HFF-Myc (cell line): ENCODE measurements around the gene TMEM150C.

Experiments used
- DNase-seq: peaks from one replicate; pipeline ENCODE4 v3.0.0-alpha.2; 2011; ENCODE audit warnings: low read depth; ENCODE audit errors: extremely low read depth
- H3K4me3 ChIP-seq: replicated peaks from 2 replicates; pipeline ENCODE4 v1.5.1; 2011; ENCODE audit warnings: low read depth, mild to moderate bottlenecking, control low read depth, low read length
- CTCF ChIP-seq: IDR thresholded peaks from 2 replicates; pipeline ENCODE4 v1.5.1; 2012; ENCODE audit warnings: mild to moderate bottlenecking, low read depth, low read length, control low read depth; ENCODE audit errors: missing control alignments

Gene TMEM150C

DNA sequence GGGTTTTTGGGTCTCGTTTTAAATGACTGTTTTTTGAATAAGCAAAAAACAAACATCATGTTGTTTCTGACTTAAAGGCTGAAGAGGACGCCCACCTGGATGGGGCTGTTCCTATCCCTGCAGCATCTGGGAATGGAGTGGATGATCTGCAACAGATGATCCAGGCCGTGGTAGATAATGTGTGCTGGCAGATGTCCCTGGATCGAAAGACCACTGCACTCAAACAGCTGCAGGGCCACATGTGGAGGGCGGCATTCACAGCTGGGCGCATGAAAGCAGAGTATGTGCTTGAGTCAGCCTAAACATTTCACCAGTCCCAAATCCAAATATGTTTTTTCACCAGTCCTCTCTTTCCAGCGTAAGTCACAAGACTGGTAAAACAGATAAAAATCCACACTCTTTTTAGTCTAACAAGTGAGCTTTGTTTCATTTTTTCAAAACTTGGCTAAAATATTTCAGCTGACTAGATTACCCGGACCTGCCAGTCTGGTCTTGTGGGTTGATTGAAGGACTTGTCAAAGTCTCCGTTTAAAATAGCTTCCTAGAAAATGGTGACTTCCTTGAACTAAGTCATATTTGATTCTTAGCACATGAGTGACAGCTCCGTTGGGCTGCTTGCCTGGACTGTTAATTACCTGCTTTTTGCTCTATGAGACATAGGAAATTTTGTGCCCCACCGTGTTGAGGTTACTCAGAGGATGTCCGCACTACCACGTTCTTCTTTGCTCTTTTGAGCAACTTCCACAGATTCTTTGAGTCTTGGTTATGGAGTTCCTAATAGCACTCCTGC lies 110.6 kb downstream of the TMEM150C start:
- no peak for DNase-seq
- H3K4me3 ChIP-seq: no peak overlapping the region
- no peak for TF ChIP-seq CTCF

DNA sequence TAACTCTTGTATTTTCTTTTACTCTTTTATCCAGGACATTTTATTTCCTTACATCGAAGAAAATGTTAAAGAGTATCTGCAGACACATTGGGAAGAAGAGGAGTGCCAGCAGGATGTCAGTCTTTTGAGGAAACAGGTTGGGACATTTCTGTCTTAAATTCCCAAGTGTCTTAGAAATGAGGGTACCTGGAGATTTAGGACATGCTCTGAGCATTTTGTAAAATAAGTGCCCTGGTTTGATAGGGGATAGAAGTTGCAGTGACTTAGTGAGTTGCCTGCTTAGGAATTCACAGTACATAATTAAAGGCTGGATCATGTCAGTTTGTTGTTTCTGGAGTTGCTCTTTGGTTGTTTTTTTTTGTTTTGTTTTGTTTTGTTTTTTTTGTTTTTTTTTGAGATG lies 113.9 kb downstream of the TMEM150C start:
- H3K4me3 ChIP-seq: no peak overlapping the region
- TF ChIP-seq CTCF: no peak
- DNase-seq: no peak

DNA sequence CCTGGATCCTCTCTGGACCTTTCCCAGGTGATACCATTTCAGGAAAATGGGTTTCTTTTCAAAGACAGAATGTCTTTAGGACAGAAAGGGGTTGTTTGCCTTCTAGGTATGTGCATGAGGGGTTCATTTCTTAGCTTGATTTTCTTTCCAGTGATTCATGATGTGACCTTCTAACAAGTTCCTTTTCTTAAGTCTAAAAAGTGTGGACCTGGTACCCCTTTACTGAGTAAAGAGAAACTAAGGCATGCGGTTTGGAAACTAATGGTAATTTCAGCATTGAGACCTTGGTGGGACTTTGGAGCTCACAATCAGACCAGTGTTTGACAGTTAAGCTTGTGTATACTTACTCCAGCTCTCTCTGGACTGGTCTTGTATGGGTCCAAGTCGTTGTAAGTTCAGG lies 122.7 kb downstream of the TMEM150C start:
- TF ChIP-seq CTCF: no peak
- DNase-seq: no peak
- H3K4me3 ChIP-seq: no peak overlapping the region

DNA sequence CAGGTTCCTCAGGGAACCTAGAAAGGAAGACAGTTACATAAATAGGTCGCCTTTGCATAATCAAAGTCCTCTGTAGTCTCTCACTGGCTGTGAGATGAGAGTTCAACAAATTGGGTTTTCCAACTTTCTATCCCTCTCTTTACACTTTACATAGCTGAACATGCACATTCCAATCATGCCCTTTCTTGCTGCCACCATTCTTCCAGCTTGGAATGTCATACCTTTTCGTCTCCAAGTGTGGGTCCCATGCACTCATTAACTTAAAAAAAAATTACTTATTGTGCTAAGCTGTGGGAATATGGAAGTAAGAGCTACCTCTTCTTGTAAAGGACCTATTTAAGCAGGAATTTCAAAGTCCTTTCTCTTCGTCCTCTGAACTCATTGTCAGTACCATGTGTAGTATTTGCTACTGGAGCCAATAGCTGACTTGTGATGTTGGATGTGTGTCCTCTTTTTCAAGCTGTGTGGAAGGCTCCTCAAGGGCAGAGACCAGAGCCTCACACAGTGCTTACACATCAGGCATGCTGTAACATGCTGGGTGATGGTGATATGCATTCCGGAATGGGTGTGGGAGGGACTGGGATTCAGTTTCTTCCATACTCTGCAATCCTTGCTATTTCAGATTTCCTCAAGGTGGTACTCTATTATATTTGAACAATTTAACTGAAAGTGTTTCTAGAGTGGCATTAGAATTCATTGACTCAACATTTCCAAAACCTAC lies 124.3 kb downstream of the TMEM150C start:
- DNase-seq: no peak
- no peak for TF ChIP-seq CTCF
- no peak overlapping the region for H3K4me3 ChIP-seq

- TF ChIP-seq CTCF: no peak
- H3K4me3 ChIP-seq: no peak overlapping the region
- no peak for DNase-seq
Observed at GRCh38 chr4:82436780-82437179, 125.0 kb downstream of the TMEM150C start.

DNA sequence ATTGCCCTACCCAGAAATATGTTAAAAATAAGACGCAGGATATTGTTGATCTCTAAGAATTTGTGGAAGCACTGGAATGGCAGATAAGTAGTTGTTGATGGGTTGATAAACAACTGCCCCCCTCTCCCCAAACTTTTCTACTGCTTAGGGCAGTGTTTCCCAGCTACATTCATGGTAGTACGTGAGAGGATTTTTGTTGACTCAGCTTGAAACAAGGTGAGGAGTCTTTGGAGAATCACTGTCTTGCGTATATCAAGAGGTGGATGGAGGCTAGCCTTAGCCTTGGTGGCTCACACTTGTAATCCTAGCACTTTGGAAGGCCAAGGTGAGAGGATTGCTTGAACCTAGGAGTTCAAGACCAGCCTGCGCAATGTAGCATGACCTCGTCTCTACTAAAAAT lies 125.7 kb downstream of the TMEM150C start:
- TF ChIP-seq CTCF: no peak
- no peak for DNase-seq
- no peak overlapping the region for H3K4me3 ChIP-seq
